Left forelimb (tissue), 1 donor: ENCODE data around the gene ZMIZ2.
"Not testable (repeated sequence)": the region's sequence is repeated elsewhere in the genome, so short reads cannot be mapped to it uniquely, and the experiment has no call there.

Experiments
- DNase-seq: peaks from one replicate; pipeline ENCODE4 v3.0.0-alpha.2; 2018; ENCODE audit warnings: low spot score

Gene ZMIZ2, protein sequence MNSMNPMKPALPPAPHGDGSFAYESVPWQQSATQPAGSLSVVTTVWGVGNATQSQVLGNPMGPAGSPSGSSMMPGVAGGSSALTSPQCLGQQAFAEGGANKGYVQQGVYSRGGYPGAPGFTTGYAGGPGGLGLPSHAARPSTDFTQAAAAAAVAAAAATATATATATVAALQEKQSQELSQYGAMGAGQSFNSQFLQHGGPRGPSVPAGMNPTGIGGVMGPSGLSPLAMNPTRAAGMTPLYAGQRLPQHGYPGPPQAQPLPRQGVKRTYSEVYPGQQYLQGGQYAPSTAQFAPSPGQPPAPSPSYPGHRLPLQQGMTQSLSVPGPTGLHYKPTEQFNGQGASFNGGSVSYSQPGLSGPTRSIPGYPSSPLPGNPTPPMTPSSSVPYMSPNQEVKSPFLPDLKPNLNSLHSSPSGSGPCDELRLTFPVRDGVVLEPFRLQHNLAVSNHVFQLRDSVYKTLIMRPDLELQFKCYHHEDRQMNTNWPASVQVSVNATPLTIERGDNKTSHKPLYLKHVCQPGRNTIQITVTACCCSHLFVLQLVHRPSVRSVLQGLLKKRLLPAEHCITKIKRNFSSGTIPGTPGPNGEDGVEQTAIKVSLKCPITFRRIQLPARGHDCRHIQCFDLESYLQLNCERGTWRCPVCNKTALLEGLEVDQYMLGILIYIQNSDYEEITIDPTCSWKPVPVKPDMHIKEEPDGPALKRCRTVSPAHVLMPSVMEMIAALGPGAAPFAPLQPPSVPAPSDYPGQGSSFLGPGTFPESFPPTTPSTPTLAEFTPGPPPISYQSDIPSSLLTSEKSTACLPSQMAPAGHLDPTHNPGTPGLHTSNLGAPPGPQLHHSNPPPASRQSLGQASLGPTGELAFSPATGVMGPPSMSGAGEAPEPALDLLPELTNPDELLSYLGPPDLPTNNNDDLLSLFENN

DNA sequence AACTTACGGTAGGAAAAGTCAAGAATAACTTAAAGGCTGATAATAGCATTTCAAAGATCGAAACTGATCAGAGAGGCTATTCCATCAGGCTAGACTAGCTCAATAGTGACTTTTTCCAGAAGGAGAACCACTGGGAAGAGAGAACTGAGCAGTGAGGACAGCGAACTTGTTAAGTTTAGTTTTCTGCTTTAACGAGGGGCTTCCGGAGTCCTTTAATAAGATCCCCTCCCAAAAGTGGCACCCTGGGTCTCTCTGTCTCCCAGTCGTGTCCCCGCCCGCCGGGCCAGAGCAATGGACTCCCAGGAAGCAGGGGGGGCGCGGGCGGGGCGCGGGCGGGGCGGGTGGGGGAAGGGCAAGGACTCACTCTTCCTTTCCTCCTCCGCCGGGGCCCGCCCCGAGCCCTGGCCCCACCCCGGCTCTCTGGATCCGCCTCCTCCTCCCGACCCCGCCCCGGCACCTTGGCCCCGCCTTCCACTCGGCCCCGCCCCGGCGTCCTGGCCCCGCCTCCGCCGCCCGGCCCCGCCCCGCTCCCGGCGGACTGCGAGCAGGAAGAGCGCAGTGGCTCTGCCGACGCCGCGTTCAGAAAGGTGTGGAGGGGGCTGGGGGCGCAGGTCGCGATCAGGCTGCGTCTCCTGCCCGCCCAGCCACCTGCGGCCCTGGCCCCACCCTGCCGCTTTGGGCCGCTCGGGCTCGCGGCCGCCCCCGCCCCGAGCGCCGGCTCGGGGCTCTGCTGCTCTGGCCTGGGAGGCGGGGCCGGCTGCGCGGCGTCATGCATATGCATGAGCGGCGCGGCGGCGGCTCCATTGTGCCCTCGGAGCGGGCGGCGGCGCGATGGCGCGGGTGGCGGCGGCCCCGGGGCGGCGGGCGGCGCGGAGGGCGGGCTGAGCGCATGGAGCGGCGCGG is at the start of gene ZMIZ2:
ZMIZ2 (plus strand) TSS at position 803 of the 903 bp plus-strand sequence. CDS start 7,403 bp downstream, outside the sequence.
- peak; percentile 98 for DNase-seq

DNA sequence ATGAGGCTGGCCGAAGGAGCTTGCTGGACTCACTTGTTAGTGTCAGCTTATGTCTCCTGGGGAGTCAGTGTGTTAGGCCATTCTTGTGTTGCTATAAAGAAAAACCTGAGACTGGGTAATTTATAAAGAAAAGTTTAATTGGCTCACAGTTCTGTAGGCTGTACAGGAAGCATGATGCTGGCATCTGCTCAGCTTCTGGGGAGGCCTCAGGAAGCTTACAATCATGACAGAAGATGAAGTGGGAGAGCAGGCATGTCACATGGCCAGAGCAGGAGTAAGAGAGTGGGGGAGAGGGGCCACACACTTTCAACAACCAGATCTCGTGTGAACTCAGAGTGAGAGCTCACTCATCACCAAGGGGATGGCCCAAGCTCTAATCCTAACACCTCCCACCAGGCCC is 49.0 kb upstream of the ZMIZ2 start:
- DNase-seq, result not testable (repeated sequence)

DNA sequence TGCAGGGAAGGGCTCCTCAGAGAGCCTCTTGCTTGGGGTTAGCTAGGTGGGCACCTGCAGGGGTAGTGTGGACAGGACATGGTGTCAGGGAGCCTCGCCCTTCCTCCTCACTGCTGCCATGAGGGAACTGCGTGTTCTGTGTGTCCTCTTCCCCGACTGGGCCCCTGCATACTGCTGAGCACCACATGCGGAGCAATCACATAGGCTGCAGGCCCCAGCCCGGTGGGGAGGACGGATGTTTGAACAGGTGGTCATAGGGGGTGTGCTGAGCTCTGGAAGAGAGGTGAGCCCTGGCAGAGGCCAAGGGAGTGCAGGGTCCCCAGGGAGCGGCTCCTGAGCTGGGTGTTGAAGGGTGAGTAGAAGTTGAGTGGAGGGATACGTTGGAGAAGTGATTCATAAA is 48.3 kb upstream of the ZMIZ2 start:
- no peak for DNase-seq

DNA sequence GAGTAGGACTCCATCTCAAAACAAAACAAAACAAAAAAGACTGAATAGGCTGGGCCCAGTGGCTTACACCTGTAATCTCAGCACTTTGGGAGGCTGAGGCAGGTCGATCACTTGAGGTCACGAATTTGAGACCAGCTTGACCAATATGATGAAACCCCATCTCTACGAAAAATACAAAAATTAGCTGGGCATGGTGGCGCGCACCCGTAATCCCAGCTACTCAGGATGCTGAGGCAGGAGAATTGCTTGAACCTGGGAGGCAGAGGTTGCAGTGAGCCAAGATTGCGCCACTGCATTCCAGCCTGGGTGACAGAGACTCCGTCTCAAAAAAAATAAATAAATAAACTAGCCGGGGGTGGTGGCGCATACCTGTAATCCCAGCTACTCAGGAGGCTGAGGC is 45.3 kb upstream of the ZMIZ2 start:
- not testable (repeated sequence) for DNase-seq

DNA sequence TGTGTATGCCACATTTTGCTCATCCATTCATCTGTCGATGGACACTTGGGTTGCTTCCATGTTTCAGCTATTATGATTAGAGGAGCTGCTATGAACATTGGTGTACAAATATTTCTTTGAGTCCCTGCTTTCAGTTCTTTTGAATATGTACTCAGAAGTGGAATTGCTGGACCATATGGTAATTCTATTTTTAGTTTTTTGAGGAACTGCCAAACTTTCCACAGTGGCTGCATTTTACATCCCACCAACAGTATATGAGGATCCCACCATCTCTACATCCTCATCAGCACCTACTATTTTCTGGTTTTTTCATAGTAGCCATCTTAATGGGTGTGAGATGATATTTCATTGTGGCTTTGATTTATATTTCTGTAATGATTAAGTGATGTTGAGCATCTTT is 44.7 kb upstream of the ZMIZ2 start:
- DNase-seq, result no peak

DNA sequence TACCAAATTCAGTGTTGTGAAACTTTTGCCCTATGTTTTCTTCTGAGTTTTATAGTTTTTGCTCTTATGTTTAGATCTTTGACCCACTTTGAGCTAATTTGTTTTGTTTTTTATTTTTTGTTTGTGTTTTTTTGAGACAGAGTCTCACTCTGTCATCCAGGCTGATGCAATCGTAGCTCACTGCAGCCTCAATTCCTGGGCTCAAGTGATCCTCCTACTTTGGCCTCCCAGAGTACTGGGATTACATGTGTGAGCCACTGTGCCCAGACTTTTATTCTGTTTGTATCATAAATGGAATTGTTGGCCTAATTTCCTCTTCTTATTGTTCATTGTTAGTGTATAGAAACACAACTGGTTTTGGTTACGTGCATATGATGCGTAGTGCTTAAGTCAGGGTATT is 43.2 kb upstream of the ZMIZ2 start:
- DNase-seq, result no peak

DNA sequence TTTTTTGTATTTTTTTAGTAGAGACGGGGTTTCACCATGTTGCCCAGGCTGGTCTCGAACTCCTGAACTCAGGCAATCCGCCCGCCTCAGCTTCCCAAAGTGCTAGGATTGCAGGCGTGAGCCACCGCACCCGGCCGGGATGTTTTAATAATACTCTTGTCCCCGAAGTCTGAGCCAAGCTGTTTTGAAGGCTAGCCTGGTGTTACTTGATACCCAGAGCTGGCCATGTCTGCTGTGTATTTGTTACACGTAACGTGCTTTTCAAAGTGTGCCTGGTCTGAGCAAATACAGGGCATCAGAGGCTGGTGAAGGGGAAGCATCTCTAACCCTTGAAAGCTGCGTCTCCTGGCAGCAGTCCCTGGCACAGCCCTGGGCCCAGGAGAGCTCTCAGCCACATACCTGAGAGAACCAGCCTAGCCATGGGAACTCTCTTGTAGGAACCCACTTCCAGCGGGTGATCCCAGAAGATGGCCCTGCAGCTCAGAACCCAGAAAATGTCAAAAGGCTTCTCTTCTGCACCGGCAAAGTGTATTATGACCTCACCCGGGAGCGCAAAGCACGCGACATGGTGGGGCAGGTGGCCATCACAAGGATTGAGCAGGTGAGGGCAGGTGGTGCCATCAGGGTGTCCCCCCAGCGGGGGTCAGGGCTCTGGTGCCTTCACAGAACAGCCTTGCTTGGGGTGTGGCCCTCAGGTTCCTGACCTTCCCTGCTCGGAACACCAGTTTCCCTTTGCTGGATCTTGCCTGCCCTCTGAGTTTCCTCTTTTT is 41.7 kb upstream of the ZMIZ2 start:
- no peak for DNase-seq

DNA sequence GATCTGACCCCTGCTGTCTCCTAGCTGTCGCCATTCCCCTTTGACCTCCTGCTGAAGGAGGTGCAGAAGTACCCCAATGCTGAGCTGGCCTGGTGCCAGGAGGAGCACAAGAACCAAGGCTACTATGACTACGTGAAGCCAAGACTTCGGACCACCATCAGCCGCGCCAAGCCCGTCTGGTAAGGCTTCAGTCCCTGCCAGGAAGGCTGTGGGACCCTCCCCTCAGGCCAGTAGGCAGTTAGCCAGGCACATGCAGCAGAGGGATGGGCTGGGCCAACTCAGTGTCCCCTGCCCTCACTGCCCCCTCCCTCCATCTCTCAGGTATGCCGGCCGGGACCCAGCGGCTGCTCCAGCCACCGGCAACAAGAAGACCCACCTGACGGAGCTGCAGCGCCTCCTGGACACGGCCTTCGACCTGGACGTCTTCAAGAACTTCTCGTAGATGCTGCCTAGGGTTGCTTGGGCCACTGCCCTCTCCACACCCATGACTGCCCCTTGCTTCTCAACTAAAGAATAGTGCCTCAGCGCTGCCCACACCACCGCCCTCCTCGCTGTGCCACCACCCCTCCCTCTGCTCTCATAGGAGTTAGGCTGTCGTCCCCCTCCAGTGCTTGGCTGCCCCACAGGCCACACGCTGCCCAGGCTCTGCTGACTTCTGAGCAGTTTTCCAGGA is 41.0 kb upstream of the ZMIZ2 start:
- DNase-seq, result no peak

DNA sequence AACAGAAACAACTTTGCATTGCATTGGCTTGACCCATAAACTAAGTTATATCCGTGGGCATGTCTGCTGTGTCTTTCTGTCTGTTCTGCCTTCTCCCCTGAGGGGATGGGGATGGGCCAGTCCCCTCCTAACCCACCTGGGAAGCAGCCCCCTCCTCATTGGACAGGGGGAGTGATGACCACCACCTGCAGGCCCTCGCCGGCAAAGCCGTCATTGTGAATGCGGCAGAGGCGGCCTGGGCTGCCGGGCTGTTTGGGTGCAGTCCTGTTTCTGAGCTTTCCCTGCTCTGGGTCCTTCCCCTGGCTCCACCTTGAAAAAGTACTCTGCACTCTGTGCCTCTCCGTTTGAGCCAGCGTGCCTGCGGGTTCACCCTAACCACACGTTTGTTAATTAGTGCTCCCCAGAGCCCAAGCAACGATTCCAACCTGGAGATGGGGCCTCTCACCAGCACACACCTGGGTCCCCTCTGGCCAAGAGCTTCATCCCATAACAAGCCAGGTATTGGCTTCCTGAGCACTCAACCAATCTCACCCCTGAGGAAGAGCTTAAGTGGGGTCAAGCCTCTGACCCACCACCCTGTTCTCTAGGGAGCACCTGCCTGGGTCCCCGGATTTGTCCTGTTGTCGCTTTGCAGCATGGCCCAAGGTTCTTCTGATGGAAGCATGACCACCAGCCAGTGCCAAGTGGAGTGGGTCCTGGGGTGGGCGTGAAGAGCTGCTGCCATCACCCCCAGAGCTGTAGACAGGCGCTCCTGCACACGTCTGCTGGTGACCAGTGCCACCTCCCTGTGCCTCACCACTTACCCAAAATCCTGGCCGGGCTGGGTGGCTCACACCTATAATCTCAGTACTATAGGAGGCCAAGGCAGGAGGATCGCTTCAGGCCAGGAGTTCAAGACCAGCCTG is 39.4 kb upstream of the ZMIZ2 start:
- no peak for DNase-seq

DNA sequence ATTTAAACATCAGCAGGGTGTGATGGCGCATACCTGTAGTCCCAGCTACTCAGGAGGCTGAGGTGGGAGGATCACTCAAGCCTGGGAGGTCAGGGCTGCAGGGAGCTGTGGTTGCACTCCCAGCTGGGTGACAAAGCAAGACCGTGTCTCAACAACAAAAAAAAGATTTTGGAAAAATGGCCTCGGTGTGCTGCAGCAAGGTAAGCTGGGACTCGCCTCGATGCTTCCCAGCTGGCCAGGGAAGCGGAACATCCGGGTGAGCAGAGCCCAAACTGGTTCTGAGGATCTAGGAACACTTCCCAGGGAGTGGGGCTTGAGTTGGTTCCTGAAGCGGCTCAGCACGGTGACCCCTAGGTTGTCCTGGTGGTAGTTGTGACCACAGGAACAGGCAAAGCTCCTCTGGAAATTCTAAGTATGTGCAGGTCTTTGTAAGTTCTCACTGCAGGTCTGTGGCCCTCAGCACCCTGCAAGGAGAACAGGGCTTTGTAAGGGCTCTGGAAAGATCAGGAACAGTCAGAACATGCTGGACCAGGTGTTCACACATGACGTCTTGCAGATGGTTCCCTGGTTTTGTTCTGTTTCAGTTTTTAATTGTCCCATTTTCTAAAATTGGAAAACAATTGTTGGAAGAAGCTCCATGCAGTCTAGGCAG is 38.6 kb upstream of the ZMIZ2 start:
- DNase-seq, result no peak

DNA sequence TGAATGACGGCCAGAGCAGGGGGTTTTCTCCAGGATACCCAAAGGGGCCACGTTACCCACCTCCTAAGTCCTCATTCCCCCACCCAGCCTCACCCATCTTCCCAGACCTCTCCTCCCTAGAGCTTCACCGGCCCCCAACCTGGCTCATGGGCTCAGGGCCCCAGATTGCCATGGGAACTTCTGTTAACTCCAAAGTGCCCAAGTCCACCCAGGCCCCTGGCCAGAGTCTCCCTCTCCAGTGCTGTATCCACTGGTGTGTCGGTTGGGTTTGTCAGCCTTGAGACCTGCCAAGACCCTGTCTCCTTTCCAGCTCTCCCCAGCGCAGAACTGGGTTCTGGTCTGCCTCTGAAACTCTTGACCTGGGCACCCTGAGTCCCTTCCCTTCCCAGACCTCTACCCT is 37.1 kb upstream of the ZMIZ2 start:
- no peak for DNase-seq

DNA sequence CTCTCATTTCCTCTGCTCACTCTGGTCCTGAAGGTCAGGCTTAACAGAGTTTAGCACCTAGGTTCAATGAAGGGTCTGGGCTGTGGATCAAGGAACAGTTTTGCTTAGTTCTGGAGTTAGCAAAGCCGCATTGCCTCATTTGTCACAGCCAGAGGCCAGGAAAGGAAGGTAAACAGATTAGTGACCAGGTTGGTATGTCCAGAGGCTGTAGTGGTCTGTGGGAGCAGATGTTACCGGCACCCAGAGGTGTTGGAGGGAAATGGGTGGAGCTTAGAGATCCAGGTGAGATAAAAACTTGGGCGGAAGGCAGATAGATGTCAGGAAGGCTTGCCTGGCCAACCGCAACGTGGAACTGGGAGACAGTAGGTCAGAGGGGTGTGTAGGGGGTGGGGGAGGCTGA is 36.6 kb upstream of the ZMIZ2 start:
- DNase-seq, result no peak

DNA sequence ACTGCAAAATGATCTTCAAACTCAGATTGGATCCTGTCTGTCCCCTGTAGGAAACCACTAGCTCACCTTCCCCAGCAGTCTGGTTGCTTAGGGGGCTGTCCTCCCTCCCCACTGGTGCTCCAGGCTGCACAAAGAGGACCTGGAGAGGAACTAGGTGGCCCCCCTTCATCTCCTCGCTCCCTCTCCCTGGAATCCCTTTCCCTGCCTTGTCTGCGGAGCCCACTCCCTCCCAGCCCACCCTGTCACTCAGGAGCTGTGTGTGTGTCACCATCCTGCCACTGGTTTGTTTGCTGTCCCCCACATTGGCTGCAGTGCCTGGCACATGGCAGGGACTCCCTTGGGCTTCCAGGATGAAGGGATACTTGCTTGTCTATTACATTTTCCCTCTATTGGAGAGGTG is 35.5 kb upstream of the ZMIZ2 start:
- no peak for DNase-seq

DNA sequence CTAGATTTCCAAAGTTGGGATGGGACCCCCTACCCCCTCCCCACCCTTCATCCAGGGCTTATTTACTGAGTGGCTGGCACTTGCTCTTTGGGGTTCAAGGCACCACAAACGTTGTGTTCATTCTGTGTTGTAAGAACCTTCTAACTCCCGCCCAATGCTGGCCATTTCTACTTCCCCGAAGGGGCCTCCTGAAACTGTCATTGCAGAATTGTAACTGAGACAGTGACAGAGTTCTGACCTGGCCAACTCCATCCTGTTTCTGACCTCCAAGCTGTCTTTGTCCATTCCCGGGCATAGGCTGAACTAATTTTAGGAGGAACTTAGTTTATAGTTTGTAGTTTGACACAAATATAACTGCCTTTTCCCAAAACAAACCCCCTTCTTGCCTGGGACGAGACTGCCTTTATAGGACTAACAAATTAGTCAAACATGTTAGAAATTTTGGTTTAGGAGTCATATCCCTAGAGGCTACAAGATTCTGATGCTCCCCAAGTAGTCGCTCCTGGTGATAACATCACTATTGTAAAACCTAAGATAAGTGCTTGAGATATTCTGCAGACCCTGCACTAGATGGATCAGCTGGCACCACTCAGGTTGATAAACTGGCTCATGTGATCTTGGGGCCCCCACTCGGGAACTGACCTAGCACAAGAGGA is 34.8 kb upstream of the ZMIZ2 start:
- no peak for DNase-seq

DNA sequence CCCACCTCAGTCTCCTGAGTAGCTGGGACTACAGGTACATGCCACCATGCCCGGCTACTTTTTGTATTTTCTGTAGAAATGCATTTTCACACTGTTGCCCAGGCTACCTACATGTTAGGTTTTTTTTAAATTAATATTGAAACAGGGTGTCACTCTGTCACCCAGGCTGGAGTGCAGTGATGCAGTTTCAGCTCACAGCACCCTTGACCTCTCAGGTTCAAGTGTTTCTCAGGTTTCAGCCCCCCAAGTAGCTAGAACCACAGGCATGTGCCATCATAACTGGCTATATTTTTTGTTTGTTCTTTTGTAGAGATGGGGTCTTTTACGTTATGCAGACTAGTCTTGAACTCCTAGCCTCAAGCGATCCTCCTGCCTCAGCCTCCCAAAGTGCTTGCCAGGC is 32.4 kb upstream of the ZMIZ2 start:
- no peak for DNase-seq

DNA sequence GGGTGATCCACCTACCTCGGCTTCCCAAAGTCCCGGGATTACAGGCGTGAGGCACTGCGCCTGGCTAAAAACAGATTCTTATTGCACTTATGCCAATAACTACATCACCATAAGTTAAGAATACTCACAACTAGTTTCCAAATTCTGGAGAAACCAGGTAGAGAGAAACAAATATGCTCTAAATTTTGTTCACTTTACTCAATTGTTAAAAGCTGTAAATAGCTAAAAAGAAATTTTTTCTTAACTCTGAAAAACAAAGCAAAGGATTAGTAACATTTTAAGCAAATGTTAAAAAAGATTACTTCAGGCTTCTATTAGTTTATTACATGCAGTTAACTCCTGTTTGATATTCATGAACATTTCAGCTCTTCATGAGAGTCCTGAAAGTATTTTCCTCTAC is 28.3 kb upstream of the ZMIZ2 start:
- DNase-seq, result no peak

DNA sequence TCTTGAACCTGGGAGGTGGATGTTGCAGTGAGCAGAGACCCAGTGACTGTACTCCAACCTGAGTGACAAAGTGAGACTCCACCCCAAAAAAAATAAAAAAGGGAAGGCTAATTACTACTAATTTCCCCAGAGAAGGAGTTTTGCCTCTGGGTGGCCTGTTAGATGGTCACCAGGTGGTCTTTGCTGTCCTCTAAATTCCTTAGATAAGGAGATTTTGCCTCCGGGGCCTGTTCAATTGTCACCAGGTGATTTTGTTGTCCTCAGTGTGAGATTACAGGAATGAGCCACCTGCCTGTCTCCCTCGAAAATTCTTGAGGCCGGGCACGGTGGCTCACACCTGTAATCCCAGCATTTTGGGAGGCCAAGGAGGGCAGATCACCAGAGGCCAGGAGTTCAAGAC is 24.4 kb upstream of the ZMIZ2 start:
- DNase-seq, result no peak

DNA sequence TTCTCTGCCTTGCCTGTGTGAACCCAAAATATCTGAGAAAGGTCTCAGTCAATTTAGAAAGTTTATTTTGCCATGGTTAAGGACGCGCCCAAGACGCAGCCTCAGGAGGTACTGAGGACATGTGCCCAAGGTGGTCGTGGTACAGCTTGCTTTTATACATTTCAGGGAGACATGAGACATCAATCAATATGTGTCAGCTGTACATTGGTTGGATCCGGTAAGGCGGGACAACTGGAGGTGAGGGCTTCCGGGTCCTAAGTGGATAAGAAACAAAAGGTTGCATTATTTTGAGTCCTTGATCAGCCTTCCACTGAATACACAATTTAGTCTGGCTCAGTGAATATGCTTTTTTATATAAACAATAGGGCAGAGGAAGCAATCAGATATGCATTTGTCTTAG is 22.4 kb upstream of the ZMIZ2 start:
- DNase-seq, result not testable (repeated sequence)
